HG03196 (cell line): ENCODE measurements around the gene SERPINH1.

ENCODE experiments used
- ATAC-seq: cut with Tn5 transposase; IDR thresholded peaks from one replicate; pipeline ENCODE4 v1.9.1; 2021; ENCODE audit not compliant: unreplicated experiment

Gene SERPINH1

DNA sequence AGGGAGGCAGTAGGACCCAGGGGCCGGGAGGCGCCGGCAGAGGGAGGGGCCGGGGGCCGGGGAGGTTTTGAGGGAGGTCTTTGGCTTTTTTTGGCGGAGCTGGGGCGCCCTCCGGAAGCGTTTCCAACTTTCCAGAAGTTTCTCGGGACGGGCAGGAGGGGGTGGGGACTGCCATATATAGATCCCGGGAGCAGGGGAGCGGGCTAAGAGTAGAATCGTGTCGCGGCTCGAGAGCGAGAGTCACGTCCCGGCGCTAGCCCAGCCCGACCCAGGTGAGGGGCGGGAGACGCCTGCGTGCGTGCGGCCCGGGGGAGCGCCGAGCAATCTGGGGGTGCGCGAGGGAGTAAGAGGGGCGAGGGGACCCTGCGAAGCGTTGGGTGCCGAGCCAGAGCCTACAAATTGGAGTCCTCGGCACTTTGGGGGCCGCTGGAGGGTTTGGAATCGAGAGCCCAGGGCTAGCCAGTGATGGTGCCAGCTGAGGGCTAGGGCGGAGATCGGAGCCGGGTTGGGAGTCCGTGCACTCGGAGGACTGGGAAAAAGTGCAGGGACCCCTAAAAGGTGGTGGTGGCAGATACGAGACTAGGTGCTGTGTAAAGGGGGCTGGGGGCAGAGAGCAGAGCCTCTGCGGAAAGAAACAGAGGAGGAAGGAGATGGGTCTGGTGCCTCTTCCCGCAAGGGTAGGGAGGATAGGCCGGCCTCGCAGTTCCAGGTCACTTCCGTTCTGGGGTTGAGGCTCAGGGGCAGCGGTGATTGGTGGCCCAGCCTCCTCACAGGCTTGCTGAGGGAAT, at the start of gene SERPINH1:
Gene SERPINH1, plus strand, starts transcription at position 206 of the 788 bp plus-strand sequence. CDS start 4,097 bp downstream, outside the sequence.
- ATAC-seq, result peak; percentile 60

DNA sequence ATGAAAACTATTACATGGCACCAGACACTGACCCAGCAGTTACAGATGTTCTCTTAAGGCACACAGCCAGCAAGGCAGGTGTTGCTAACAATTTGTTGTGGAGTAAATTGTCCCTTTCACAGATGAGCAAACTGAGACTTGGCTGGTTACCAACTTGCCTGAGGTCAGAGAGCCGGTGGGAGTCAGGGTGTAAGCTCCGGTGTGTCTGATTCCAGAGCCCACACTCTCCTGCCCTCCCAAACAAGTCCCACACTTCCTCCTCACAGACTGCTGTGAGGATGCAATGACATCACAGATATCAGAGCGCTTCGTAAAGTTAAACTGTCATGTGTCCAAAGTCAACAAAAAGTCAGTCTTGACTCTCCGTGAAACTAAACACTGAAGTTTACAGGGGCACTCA, 48.8 kb upstream of the SERPINH1 start:
- no peak for ATAC-seq

DNA sequence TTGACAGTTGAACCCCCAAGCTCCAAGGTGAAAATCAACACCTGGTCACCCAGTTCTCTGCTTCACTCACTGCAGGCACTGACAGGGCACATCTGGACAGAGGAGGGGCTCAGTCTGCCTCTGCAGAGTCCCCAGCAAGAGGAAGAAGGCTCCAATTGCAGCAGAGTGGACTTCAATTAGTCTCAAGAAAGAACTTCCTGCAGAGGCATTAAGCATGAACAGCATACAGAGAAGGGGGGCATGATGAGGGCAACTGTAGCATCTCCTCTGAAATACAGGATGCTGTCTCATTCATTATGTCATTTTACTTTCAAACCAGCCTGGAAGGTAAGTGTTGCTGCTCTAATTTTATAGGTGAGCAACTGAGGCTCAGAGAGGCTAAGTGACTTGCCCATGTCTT, 47.5 kb upstream of the SERPINH1 start:
- ATAC-seq, result no peak

DNA sequence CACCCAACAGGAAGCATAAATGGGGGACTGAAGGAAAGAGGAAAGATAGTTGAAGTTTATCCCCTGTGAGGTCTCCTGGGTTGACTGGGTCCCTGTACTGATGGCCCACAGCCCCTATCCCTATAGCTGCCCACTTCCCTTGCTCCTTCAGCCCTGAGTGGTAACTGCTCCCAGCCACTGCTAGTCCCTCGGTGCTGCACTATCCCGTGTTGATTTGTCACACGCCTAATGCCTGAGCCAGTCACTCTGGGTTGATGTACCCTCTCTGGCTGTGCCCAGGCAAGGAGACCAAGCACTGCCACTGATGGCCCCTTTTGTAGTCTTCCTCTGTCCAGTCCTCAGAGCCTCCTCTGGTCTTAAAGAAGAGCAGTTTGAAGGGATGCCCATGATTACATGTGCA, 45.9 kb upstream of the SERPINH1 start:
- ATAC-seq, result no peak

DNA sequence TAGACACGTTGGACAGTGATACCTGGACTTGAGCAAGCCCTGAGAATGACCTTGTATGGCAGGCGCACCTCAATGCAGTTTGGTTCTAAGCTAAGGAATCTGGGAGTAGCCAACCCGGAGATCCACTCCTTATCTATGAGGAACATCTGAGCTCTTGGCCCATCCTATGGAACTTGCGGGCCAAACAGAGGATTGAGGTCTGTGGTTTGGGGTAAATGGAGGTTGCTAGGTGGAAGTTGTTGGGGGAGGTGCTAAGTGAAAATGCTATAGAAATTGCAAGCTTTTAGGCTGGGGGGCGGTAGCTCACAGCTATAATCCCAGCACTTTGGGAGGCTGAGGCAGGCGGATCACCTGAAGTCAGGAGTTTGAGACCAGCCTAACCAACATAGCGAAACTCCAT, 45.2 kb upstream of the SERPINH1 start:
- ATAC-seq, result no peak

DNA sequence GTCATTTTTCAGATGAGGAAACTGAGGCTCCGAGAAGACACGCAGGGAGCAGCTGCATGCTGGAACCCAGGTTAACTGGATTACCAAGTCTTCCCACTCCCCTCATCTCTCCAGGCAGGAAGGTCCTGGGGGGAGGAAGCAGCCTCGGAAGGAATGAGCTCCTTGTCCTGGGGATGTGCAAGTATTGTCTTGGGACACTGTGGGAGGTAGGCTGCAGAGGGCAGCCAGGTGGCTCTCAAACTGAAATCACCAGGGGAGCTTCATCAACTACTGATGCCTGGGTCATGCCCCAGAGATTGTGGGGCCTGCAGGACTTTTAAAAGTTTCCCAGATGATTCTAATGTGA, 43.9 kb upstream of the SERPINH1 start:
- ATAC-seq, result no peak

DNA sequence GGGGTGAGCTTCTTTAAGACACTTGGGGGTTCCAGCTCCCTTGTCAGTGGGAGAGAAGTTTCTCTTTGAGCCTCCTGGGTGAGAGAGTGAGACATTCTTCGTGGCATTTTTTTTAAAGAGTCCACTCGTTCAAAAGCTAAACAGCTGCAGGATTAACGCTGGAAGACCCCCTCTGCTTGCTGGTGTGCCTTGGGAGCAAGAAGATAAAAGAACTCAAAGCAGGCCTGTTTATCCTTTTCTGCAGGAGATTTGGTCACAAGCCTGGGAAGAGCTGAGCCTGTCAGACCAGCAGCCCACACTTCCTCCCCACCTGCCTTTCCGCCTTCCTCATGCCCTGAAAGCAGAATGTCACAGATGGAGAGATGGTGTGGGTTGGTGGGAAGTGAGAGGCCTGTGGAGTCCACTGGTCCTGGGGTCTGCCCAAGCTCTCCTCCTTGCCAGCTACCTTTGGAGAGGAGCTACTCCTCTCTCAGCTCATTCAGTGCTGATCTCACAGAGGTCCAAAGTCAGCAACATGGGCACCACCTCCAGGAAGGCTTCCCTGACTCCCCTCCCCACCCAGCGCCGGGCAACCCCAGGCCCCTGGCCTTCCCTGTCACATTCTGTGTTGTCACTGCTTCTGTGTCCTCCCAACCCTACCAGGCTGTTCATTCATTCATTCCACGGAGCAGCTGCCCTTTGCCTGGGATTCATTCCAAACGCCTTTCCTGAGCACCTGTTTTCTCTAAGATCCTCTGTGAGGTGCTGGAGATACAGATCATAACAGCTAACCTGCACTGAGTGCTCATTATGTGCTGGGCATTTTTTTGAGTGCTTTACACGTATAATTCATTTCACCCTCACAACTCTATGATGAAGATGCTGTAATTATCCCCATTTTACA, 43.0 kb upstream of the SERPINH1 start:
- no peak for ATAC-seq

DNA sequence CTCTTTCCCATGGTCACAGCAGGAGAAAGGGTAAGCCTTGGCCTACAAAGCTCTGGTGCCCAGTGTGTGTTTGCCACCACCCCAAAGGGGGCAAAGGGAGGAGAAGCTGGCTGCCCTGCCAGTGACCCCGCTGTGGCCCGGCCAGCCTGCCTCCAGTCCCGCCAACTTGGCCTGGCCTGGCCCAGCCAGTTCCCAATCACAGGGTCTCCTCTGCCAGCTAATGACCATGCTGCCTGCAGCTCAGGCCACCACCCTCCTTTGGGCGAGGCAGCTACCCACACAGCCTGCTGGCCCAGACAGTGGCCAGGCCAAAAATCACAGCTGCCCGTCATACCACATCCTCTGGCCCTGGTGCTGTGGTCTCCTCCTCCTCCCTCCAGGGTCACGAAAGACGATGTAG, 41.4 kb upstream of the SERPINH1 start:
- no peak for ATAC-seq

DNA sequence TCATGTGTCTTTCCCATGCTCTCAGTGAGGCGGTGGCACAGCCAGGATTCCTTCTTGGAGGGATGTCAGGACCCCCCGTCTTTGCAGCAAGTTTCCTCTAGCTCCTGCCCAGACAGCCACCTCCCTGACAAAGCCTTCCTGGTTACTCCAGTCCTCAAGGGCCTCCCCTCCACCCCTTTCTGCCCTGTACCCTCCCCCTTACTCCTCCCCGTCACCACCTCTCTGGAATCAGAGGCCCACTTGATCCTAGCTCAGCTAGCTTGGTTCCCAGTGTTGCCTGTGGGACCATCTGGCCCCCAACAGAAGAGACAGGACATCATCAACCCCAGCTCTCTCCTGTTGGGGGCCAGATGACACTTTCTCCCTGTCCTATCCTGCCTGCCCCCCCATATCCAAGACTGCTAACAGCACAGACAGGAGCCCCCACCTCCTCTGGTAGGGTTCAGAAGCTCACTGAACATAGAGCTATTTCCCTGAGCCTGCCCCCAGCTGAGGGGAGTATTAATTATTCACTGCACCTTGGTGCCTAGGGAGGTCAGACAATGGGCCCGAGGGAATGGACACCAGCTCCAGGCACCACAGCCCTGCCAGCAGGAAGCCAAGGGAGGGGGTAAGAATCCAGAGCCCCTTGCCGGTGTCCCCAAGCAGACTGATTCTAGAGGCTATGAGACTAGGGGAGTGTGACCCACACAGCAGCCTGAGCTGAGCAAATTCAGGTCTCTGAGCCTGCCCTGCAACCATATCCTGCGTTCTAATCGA, 39.6 kb upstream of the SERPINH1 start:
- ATAC-seq, result no peak

DNA sequence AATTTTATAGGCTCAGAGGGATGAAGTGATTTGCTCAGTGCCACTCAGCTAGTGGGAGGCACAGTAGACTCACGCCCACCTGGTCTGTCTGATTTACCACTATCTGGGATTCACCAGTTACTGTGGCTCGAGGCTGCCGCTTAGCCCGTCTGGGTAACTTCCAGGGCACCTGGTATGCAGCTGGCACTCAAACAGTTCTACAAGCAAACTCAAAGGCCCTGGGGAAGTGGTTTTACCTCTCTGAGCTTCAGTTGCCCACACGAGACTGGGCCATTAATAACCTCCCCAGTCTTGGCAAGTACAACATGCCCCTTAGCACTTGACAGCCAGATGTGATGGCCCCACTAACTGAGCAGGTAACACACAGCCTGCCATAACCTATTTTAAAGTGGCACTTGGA, 38.9 kb upstream of the SERPINH1 start:
- no peak for ATAC-seq

DNA sequence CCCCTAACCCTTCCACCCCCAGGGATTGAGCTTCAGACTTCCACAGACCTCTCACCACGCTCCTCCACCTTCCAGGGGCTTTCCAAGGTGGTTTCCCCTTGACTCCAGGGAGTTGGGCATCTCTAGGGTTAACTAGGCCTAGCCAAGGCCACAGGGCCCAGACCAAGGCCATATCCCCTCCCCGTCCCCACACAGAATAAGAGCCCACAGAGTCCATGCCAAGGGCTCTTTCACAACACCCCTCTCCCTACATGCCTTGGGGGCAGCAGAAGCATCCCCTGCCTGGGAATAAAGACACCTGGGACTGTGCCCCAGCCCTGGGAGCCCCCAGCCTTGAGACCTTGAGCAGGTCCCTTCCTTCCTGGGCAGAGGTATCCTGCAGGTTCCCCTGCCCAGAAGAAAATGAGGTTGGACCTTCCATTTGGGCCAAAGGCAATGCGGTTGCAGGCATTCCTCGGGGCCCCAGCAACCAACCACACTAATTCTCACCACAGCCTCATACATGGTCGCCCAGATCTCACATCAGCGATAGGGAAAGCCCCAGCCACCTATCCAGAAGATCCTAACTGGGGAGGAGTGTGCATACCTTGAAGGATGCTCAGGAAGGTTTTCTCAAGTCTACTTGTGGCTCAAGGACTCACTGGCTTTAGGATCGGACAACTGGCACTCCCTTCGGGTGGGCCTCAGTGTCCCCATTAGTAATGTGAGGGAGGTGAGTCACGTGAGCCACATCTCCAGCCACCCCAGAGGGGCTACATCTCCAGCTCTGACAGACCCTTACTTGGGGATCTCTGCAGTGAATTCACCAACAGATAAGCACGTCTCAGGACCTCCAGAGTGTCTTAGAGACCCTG, 38.0 kb upstream of the SERPINH1 start:
- ATAC-seq, result no peak

DNA sequence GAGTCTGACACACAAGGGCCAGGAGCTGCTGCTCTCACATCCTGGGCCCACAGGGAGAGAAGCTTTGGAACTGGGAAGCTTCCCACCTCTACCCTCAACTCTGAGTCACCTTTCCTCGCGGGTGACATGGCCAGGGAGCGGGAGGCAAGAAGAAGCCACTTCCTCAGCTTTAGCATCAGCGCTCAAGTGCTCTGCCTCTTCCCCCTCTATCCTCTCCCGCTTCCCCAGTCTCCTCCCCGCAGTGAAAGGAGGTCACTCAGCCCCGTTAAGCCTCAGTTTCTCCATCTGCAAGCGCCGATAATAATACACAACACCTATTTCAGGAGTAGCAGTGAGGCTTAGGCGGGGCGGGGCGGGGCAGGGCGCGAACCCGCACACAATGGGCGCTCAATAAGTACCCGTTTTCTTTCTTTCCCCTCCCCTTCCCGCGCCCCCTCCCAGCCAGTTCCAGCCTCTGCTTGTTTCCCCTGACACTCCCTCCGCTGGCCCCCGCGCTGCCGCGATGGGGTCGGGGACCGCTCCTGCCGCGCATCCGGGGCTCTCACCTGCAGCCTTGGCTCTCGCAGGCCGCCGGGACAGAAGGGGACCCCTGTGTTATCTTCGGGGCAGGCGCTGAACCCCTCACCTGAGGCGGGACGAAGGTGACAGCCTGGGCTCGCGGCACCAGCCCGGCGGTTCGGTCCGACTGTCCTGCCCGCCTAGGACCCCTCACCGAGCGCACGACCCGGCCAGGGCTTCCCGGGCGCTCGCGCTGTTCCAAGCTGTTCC, 37.2 kb upstream of the SERPINH1 start:
- ATAC-seq, result peak; percentile 2

DNA sequence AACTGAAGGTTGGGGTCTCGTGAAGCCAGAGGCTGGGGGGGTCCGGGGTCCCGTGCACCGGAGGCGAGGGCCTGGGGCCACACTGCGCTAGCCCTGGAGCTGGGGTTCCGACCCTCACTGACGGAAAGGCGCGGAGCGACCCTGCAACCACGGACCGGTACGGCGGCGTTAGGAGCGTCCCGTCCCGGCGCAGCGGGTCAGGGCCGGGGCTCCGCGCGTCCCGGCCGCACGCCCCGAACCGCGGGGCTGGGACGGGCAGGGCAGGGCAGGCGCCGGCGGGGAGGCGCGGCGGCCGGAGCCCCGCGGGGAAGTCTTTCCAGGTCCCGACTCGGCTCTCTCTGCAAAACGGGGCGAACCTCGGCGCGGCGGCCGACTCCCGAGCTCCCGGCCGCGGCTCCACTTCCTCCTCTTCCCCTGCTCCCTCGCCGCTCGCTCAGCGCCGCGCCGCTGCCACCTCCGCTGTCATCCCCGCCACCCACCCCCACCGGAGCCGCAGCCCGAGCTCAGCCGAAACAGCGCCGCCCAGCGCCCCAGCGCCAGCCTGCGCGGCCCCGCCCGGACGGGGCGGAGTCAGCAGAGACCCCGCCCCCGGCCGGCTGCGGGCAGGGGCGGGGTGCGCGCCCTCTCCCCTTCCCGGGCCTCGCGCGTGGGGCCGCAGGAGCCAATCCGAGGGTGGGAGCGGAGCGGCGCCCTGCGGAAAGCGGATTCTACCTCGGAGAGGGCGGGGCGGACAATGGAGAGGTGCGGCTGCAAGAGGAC, 36.4 kb upstream of the SERPINH1 start, which contains the start of gene GDPD5:
Gene GDPD5, minus strand, starts transcription at position 509 of the 759 bp plus-strand sequence. CDS start 48,206 bp downstream, outside the sequence.
- ATAC-seq, result peak; percentile 77

DNA sequence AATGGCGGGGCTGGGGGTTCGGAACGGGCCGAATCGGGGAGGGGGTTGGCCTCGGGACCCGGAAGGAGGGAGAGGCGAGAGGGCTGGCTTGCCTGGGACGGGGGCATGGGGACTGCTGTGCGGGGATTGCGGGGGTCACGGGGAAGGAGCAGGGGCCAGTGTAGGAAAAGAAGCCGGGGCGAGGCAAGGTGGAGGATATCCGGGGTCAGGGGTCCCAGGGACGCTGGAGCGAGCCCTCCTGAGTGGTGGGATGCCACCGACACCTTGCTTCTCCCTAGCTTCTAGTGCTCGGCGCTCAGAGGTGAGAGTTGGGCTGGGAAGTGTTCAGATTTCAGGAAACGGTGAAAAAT, 35.9 kb upstream of the SERPINH1 start:
- ATAC-seq, result no peak

DNA sequence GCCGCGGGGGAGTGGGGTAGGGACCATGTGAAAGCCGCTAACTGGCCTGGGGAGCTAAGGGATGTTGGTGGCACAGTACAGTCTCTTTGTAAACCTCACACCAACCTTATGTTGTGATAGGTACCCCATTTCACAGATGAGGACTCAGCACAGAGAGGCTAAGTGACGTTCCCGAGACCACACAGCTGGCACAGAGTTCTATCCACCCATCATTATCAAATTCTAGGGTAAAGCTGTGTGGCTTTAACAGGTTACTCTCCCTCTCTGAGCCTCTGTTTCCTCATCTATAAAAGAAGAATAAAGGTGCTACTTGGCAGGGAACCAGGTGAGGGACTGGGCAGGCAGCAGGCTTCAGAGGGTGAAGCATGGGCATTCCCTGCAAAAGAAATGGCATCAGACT, 34.9 kb upstream of the SERPINH1 start:
- ATAC-seq, result no peak

DNA sequence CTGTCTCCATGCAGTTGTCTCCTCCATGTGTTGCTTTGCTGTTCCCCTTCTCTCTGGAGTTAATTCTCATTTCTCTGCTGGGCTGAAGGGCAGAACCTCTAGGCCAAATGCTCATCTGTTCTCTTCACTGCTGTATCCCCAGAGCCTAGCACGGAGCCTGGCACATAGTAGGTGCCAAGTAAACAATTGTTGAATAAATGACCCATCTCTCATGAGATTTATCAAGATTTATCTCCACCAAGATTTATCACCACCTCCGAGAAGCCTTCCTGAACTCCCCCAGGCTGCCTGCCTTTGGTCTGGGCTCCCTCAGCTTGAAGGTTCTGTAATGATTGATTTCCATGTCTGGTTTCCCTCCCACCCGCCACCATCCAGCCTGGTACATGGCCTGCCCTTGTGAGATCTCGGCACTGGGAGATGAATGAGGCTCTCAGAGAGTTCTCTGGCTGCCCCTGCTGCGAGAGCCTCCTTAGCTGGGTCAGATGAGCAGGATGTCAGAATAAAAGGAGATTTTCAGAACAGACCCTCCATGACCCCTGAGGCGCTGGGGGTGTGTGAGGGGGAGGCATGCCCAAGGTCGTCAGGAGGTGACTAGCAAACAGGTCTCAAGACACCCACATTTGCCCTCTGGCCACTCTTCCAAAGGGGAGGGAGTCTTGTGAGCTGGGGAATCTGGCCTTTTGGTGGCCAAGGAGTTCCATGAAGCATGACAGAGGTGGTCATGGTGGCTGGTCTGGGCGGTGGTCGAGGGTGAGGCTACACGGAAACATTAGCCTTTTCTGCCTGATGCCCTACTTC, 33.9 kb upstream of the SERPINH1 start:
- ATAC-seq, result no peak

DNA sequence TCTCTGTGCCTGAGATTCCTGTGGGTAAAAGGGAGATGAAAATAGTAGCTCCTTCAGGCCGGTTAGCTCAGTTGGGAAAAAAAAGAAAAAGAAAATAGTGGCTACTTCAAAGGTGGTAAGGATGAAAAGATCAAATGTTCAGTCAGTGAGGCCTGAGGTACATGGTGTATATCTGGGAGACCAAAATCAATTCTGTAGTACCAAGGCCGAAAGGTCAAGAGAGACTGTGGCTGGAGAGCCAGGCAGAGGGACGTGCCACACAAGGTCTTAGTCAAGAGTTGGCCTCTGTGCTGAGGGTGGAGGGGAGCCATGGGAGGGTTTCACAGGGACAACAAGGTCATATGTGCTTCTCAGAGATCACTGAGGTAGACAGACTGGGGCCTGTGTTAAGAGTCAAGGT, 31.5 kb upstream of the SERPINH1 start:
- ATAC-seq, result no peak

DNA sequence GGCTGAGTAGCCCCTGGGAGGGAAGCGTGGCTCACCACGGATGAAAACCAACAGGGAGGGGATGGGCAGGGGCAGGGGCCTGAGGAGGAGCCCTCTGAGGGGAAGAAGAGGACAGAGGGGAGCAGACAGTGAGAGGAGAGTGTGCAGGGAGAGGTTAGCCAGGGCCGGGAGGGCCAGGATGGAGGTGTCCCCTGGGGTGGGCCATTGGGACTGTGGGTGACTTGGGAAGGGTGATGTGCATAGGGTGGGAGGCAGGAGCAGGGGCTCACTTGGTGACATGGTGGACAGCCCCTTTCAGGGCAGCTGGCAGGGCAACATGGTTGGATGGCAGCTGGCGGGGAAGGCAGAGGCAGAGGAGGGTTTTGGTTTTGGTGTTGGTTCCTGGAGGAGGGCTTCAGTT, 30.7 kb upstream of the SERPINH1 start:
- no peak for ATAC-seq
